Activated B cell treated with CpG ODN at 0.5 μM for 24 hours (primary cell): ENCODE results near the gene SMAD3. TPM values are rescaled to one million over a fixed set of nuclear protein-coding genes. Genes with fewer than 3 reads are reported as not detected.

Experiments used
- ATAC-seq: fragments of 200-7000 bp; cut with Tn5 transposase; one replicate; pipeline ENCODE4 v1.10.0; 2021; ENCODE audit warnings: low read depth, mild to moderate bottlenecking, moderate library complexity
- CTCF ChIA-PET: fragments of 350-600 bp; sonication (Branson Sonifier 250); formaldehyde crosslinking; loops from one replicate; lab custom pipeline; 2021; ENCODE audit warnings: antibody characterized with exemption; lab: Charles Lee
- POLR2A ChIA-PET: fragments of 350-600 bp; sonication (Branson Sonifier 250); formaldehyde crosslinking; loops from one replicate; lab custom pipeline; 2021; ENCODE audit warnings: antibody characterized with exemption; lab: Charles Lee
- DNase-seq: peaks from one replicate; pipeline ENCODE4 v3.0.0; 2022
- H3K27ac Mint-ChIP-seq: one replicate; pipeline ENCODE4 v1.8.0; 2020; ENCODE audit warnings: mixed read lengths
- H3K27me3 Mint-ChIP-seq: one replicate; pipeline ENCODE4 v1.8.0; 2021; ENCODE audit warnings: mixed read lengths
- H3K36me3 Mint-ChIP-seq: one replicate; pipeline ENCODE4 v1.8.0; 2021; ENCODE audit warnings: low read depth, mixed read lengths
- H3K4me1 Mint-ChIP-seq: one replicate; pipeline ENCODE4 v1.8.0; 2021; ENCODE audit warnings: mixed read lengths
- H3K4me3 Mint-ChIP-seq: one replicate; pipeline ENCODE4 v1.8.0; 2020; ENCODE audit warnings: mild to moderate bottlenecking, mixed read lengths
- H3K9me3 Mint-ChIP-seq: one replicate; pipeline ENCODE4 v1.8.0; 2020; ENCODE audit warnings: mixed read lengths
- CTCF ChIP-seq: fragments of 200-600 bp; IDR thresholded peaks from one replicate; pipeline ENCODE4 v1.8.0; 2022; ENCODE audit warnings: antibody characterized with exemption, mild to moderate bottlenecking
- intact Hi-C: fragments of 100-400 bp; cut with micrococcal nuclease; formaldehyde crosslinking; loops from one replicate; pipeline ENCODE4 v1.15.1; 2024
- total RNA-seq: library from RNA; stranded (reverse); gene quantifications from 2 replicates; pipeline ENCODE4 v1.2.3, GENCODE V29; 2022

SMAD3 gene
- total RNA-seq, 1 donor from 2014 or later, result 118 TPM

- no peaks in the 10 kb centered on the region for H3K9me3 Mint-ChIP-seq
- H3K4me3 Mint-ChIP-seq, result peak overlapping the region; percentile 78
- DNase-seq (no peak), ATAC-seq (peak; percentile 90)
- H3K4me1 Mint-ChIP-seq, result peaks cover 94% of the 10 kb centered on the region
- H3K27ac Mint-ChIP-seq, result peak overlapping the region; percentile 94
- no peak for TF ChIP-seq CTCF
- ChIA-PET CTCF (interaction anchor here (1.6 kb wide), 1 partner anchor 53 kb away, joined by 8 read pairs; no protein-coding TSS in a partner anchor), POLR2A (interaction anchor here (1.0 to 2.2 kb wide), 12 partner anchors 12 to 68 kb away, joined by 3 to 24 read pairs (median 6); partner anchors contain the start of gene SMAD3)
- H3K27me3 Mint-ChIP-seq, result no peaks in the 10 kb centered on the region
- H3K36me3 Mint-ChIP-seq, result peaks cover 34% of the 10 kb centered on the region
- intact Hi-C loops, result loop anchor here (1.0 kb wide), 4 partner anchors 13 to 49 kb away; no protein-coding TSS in a partner anchor
Observed at GRCh38 chr15:67134067-67134838, 68.9 kb downstream of the SMAD3 start.

GRCh38 chr15:67134871-67135492, 69.6 kb downstream of the SMAD3 start:
- Mint-ChIP-seq H3K9me3 (no peaks in the 10 kb centered on the region), H3K4me3 (peak overlapping the region; percentile 78), H3K4me1 (peaks cover 95% of the 10 kb centered on the region), H3K27ac (peak overlapping the region; percentile 94), H3K36me3 (peaks cover 31% of the 10 kb centered on the region), H3K27me3 (no peaks in the 10 kb centered on the region)
- ChIA-PET CTCF (interaction anchor here (1.5 to 1.6 kb wide), 2 partner anchors 54 to 188 kb away, joined by 4 to 8 read pairs; no protein-coding TSS in a partner anchor), POLR2A (interaction anchor here (0.7 to 2.2 kb wide), 11 partner anchors 13 to 69 kb away, joined by 3 to 24 read pairs (median 6); partner anchors contain the start of gene SMAD3)
- ATAC-seq (no peak), DNase-seq (no peak)
- intact Hi-C loops, result loop anchor here (1.0 kb wide), 4 partner anchors 13 to 50 kb away; no protein-coding TSS in a partner anchor
- no peak for TF ChIP-seq CTCF

- Mint-ChIP-seq H3K9me3 (no peaks in the 10 kb centered on the region), H3K4me1 (peaks cover 98% of the 10 kb centered on the region), H3K4me3 (no peak overlapping the region), H3K27me3 (no peaks in the 10 kb centered on the region), H3K27ac (peak overlapping the region; percentile 59), H3K36me3 (peaks cover 30% of the 10 kb centered on the region)
- TF ChIP-seq CTCF, result no peak
- CTCF ChIA-PET, result interaction anchor here (1.5 to 1.6 kb wide), 2 partner anchors 54 to 189 kb away, joined by 4 to 8 read pairs; no protein-coding TSS in a partner anchor
- ATAC-seq (no peak), DNase-seq (no peak)
- intact Hi-C loops, result no loop called here
- POLR2A ChIA-PET, result interaction anchor here (0.7 to 2.2 kb wide), 8 partner anchors 14 to 53 kb away, joined by 3 to 24 read pairs (median 8); no protein-coding TSS in a partner anchor
Observed at GRCh38 chr15:67135494-67135893, 70.1 kb downstream of the SMAD3 start.

DNA sequence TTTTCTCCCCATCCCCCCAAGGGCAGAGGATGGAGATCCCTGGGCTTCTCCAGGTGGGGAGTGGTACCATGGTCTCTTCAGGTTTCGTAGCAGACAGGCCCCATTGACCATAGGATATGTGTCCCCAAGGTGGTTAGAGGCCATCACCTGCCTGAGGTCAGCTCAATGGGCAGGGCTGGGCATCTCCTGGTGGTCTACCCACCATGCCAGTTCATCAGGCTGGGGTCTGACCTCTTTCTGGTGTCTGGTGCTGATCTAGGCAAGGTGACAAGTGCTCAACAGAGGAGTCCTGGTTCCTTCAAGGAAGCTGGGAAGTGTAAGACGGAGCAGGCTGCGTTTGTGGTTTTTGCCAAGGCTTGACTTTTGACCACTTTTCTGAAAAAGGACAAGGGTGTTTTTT, 71.4 kb downstream of the SMAD3 start:
- H3K36me3 Mint-ChIP-seq, result peaks cover 29% of the 10 kb centered on the region
- intact Hi-C loops, result no loop called here
- no peak for TF ChIP-seq CTCF
- ChIA-PET CTCF (no interaction called here), POLR2A (interaction anchor here (0.7 to 1.9 kb wide), 4 partner anchors 15 to 55 kb away, joined by 3 to 8 read pairs (median 7); no protein-coding TSS in a partner anchor)
- no peaks in the 10 kb centered on the region for H3K9me3 Mint-ChIP-seq
- H3K4me1 Mint-ChIP-seq, result peaks cover 98% of the 10 kb centered on the region
- ATAC-seq (no peak), DNase-seq (no peak)
- no peaks in the 10 kb centered on the region for H3K27me3 Mint-ChIP-seq
- peak overlapping the region; percentile 16 for H3K27ac Mint-ChIP-seq
- H3K4me3 Mint-ChIP-seq, result no peak overlapping the region
